AG04450 (cell line): ENCODE data around the gene TYRO3. TPM values are rescaled to one million over a fixed set of nuclear protein-coding genes. Genes with fewer than 3 reads are reported as not detected.

ENCODE experiments used
- CTCF ChIA-PET: fragments of 300-600, 350-600 bp; formaldehyde crosslinking; extraction: SDS; loops from one replicate; lab custom pipeline; 2022; ENCODE audit warnings: antibody characterized with exemption, inconsistent platforms; lab: Charles Lee
- POLR2A ChIA-PET: fragments of 350-600 bp; formaldehyde crosslinking; extraction: SDS; loops from one replicate; lab custom pipeline; 2021; ENCODE audit warnings: antibody characterized with exemption, inconsistent platforms; lab: Yijun Ruan, JAX
- DNase-seq: peaks from one replicate; pipeline ENCODE4 v3.0.0-alpha.2; 2011; ENCODE audit warnings: low read depth, low spot score
- H3K27ac ChIP-seq: one replicate; pipeline ENCODE4 v1.5.1; 2012; ENCODE audit warnings: low read depth, low read length, control low read depth
- H3K27me3 ChIP-seq: one replicate; pipeline ENCODE4 v1.6.0; 2012; ENCODE audit warnings: low read length; ENCODE audit not compliant: control insufficient read depth, insufficient read depth
- H3K4me3 ChIP-seq: 2 replicates; pipeline ENCODE4 v1.5.1; 2011; ENCODE audit warnings: mild to moderate bottlenecking, low read depth, low read length, control low read depth
- H3K9me3 ChIP-seq: 2 replicates; pipeline ENCODE4 v1.5.1; 2012; ENCODE audit warnings: low read length; ENCODE audit not compliant: control insufficient read depth, insufficient read depth
- polyA plus RNA-seq: library from polyadenylated mRNA; depleted of rRNA; stranded (reverse); fragments of >200 nt; gene quantifications from 2 replicates; pipeline ENCODE4 v1.2.3, GENCODE V29; 2011
- TF ChIP-seq, protein P1 (sequence below): IDR thresholded peaks from 2 replicates; pipeline ENCODE4 v1.5.1; 2011; ENCODE audit warnings: low read depth, low read length, control low read depth, inconsistent platforms

TYRO3 gene
- polyA plus RNA-seq, 1 experiment: 21.0 TPM

- ChIA-PET CTCF (interaction anchor here (1.4 kb wide), 1 partner anchor 8 kb away, joined by 5 read pairs; no protein-coding TSS in a partner anchor), POLR2A (no interaction called here)
- no peak overlapping the region for H3K27ac ChIP-seq
- TF ChIP-seq, protein P1, sequence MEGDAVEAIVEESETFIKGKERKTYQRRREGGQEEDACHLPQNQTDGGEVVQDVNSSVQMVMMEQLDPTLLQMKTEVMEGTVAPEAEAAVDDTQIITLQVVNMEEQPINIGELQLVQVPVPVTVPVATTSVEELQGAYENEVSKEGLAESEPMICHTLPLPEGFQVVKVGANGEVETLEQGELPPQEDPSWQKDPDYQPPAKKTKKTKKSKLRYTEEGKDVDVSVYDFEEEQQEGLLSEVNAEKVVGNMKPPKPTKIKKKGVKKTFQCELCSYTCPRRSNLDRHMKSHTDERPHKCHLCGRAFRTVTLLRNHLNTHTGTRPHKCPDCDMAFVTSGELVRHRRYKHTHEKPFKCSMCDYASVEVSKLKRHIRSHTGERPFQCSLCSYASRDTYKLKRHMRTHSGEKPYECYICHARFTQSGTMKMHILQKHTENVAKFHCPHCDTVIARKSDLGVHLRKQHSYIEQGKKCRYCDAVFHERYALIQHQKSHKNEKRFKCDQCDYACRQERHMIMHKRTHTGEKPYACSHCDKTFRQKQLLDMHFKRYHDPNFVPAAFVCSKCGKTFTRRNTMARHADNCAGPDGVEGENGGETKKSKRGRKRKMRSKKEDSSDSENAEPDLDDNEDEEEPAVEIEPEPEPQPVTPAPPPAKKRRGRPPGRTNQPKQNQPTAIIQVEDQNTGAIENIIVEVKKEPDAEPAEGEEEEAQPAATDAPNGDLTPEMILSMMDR: no peak
- no peaks in the 10 kb centered on the region for H3K9me3 ChIP-seq
- H3K27me3 ChIP-seq: no peaks in the 10 kb centered on the region
- DNase-seq: no peak
- H3K4me3 ChIP-seq: no peak overlapping the region
Observed at GRCh38 chr15:41565702-41566101, 6.7 kb downstream of the TYRO3 start.

GRCh38 chr15:41566121-41566885 is 7.3 kb downstream of the TYRO3 start:
- ChIA-PET POLR2A (no interaction called here), CTCF (interaction anchor here (0.6 to 1.4 kb wide), 2 partner anchors 8 to 169 kb away, joined by 3 to 5 read pairs; no protein-coding TSS in a partner anchor)
- TF ChIP-seq, protein P1: no peak
- H3K27me3 ChIP-seq: no peaks in the 10 kb centered on the region
- no peak for DNase-seq
- no peaks in the 10 kb centered on the region for H3K9me3 ChIP-seq
- no peak overlapping the region for H3K27ac ChIP-seq
- no peak overlapping the region for H3K4me3 ChIP-seq

- CTCF ChIA-PET: interaction anchor here (1.0 to 1.4 kb wide), 2 partner anchors 9 to 18 kb away, joined by 3 to 5 read pairs; no protein-coding TSS in a partner anchor
- TF ChIP-seq, protein P1: no peak
- Histone ChIP-seq H3K4me3 (no peak overlapping the region), H3K27me3 (no peaks in the 10 kb centered on the region), H3K9me3 (no peaks in the 10 kb centered on the region), H3K27ac (no peak overlapping the region)
- POLR2A ChIA-PET: interaction anchor here (0.5 kb wide), 1 partner anchor 23 kb away, joined by 6 read pairs; the partner anchor contains the start of gene RPAP1
- DNase-seq: no peak
Observed at GRCh38 chr15:41567261-41567660, 8.2 kb downstream of the TYRO3 start.

- POLR2A ChIA-PET: interaction anchor here (0.5 to 1.0 kb wide), 5 partner anchors 9 to 24 kb away, joined by 3 to 6 read pairs (median 3); partner anchors contain the start of genes RPAP1 and TYRO3
- DNase-seq: no peak
- no peak overlapping the region for H3K27ac ChIP-seq
- no peaks in the 10 kb centered on the region for H3K27me3 ChIP-seq
- CTCF ChIA-PET: interaction anchor here (1.0 kb wide), 1 partner anchor 18 kb away, joined by 3 read pairs; no protein-coding TSS in a partner anchor
- TF ChIP-seq, protein P1: no peak
- no peak overlapping the region for H3K4me3 ChIP-seq
- H3K9me3 ChIP-seq: no peaks in the 10 kb centered on the region
Observed at GRCh38 chr15:41567862-41568261, 8.8 kb downstream of the TYRO3 start.
